HEK293T (cell line): ENCODE measurements around the gene PRIMA1.
"Not testable (repeated sequence)": the region's sequence is repeated elsewhere in the genome, so short reads cannot be mapped to it uniquely, and the experiment has no call there.

ENCODE experiments used
- CTBP1 ChIP-seq: fragments of 450-650 bp; IDR thresholded peaks from 2 replicates; pipeline ENCODE4 v1.6.1; 2016; ENCODE audit warnings: borderline replicate concordance
- ELF4 ChIP-seq: fragments of 450-650 bp; IDR thresholded peaks from 2 replicates; pipeline ENCODE4 v1.6.1; 2017; ENCODE audit warnings: antibody characterized with exemption
- FOXA1 ChIP-seq: fragments of 450-650 bp; IDR thresholded peaks from 2 replicates; pipeline ENCODE4 v1.6.1; 2016; ENCODE audit warnings: mild to moderate bottlenecking
- FOXK2 ChIP-seq: fragments of 450-650 bp; IDR thresholded peaks from 2 replicates; pipeline ENCODE4 v1.6.1; 2016; ENCODE audit warnings: mild to moderate bottlenecking
- FOXM1 ChIP-seq: fragments of 450-650 bp; IDR thresholded peaks from 2 replicates; pipeline ENCODE4 v1.6.1; 2017; ENCODE audit warnings: mild to moderate bottlenecking, borderline replicate concordance
- L3MBTL2 ChIP-seq: fragments of 450-650 bp; conservative IDR thresholded peaks from 2 replicates; pipeline ENCODE4 v1.6.1; 2016; ENCODE audit warnings: mild to moderate bottlenecking
- SP1 ChIP-seq: fragments of 450-650 bp; IDR thresholded peaks from 2 replicates; pipeline ENCODE4 v1.6.1; 2017

DNA sequence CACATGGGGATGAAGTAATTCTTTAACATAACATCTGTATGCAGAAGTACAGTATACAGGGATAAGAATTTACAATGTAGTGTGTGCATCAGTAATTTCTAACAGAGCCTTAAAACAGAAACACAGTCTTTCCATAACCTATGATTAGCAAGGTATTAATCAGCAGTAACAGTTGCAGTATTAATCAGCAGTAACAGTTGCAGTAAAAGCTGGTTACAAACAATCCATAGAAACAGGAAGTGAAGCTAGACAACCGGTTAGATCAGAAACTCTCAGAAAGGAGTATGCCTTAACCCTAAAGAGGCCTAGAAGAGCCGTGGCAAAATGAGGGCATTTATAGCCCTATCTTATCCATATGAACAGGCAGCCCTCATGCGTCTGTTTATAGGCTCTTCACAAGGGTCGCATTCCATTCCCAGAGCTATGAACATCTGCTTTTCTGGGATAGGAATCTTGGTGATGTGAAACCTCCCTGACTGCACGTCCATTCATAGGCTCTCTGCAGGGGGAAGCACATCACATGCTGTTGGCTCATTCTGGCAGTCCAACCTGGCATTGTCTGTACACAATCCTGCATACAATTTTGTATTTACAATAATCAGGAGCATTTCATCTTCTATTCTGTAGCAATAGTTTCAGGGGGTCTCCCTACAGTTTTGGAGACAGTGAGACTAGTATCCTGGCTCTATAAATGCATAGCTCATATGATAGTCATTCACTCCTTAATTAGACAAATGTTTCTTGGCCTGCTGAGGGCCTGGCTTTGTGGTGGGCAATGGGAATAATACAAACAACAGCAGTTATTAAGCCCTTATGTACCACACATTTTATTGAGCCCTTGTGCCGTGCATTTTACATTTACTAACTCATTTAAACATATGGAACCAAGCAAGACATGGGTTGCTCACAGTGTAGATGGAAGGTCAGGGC is 21.5 kb upstream of the PRIMA1 start:
- TF ChIP-seq ELF4, FOXA1, FOXM1, CTBP1, L3MBTL2, SP1, FOXK2: not testable (repeated sequence)
